GM20000 (cell line): Measurements from ENCODE around the gene BCAS4.

ENCODE experiments used
- DNase-seq: peaks from one replicate; pipeline ENCODE4 v3.0.0; 2012; ENCODE audit warnings: low spot score
- CTCF ChIP-seq: IDR thresholded peaks from 2 replicates; pipeline ENCODE4 v1.5.1; 2012; ENCODE audit warnings: mild to moderate bottlenecking, control low read depth; ENCODE audit errors: extremely low read depth, missing control alignments

Gene BCAS4

DNA sequence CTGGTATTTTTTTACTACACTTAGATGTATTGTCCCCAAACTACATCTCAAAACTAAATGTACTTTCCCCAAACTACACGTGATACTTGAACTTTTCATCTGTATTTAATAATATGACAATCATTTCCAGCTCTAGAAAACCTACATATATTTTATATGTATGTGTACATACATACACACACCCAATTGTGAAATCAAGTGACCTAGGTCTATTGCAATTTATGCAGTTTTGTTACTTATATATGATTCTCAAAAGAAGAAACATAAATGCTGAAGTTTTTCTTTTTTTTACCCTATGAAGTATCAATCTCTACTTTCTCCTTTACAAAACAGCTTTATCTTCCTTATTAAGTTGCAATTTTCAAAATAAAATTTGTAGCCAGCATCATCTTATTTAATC lies 131.7 kb downstream of the BCAS4 start:
- DNase-seq: no peak
- TF ChIP-seq CTCF: no peak
